Endothelial cell of umbilical vein (primary cell): ENCODE measurements around the gene BCAS3.

ENCODE experiments used
- EZH2 ChIP-seq: IDR thresholded peaks from 2 replicates; pipeline ENCODE4 v1.6.1; 2012; ENCODE audit warnings: borderline replicate concordance, low read depth, mild to moderate bottlenecking, moderate library complexity, low read length, inconsistent platforms; ENCODE audit not compliant: severe bottlenecking
- FOS ChIP-seq: IDR thresholded peaks from 2 replicates; pipeline ENCODE4 v1.6.1; 2011; ENCODE audit warnings: mild to moderate bottlenecking, low read length, moderate library complexity, borderline replicate concordance; ENCODE audit not compliant: insufficient read depth
- POLR2A ChIP-seq: IDR thresholded peaks from 2 replicates; pipeline ENCODE4 v1.6.1; 2012; ENCODE audit warnings: low read depth, mild to moderate bottlenecking, control low read depth, low read length
- POLR2AphosphoS5 ChIP-seq: IDR thresholded peaks from 2 replicates; pipeline ENCODE4 v1.6.1; 2012; ENCODE audit warnings: low read depth, mild to moderate bottlenecking, control low read depth, low read length, moderate library complexity; ENCODE audit not compliant: insufficient read depth
- TF ChIP-seq, protein P1 (sequence below), 2 donors: IDR thresholded peaks; 1 replicate in 1 of 2; 2 replicates in 1 of 2; pipeline ENCODE4 v1.5.1; 2011; ENCODE audit warnings: low read length in 2 of 2, mild to moderate bottlenecking in 2 of 2, moderate library complexity in 2 of 2, control low read depth in 1 of 2, inconsistent platforms in 1 of 2, low read depth in 1 of 2; ENCODE audit not compliant: insufficient read depth in 1 of 2; ENCODE audit errors: extremely low read depth in 1 of 2
- TF ChIP-seq, protein P2 (sequence below): IDR thresholded peaks from 2 replicates; pipeline ENCODE4 v1.6.1; 2011; ENCODE audit not compliant: insufficient read depth, insufficient read length

DNA sequence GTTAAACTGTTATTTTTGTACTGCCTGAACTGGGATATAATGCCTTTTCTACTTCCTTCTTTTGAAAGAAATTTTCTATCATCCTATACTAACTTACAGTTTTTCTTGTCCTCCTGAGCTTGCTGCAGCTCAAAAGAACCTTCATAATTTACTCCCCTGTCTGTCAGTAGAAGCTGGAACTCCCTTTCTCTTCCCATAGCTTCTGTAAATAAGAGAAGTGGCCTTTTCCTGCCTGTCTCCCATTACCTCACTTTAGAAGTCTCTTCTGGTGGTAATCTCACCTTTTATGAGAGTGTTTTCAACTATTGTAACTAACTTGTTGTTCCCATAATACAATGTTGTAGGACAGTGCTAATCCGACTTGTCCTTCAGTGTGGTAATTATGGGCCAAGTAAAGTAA, 475.2 kb downstream of the BCAS3 start:
- TF ChIP-seq, protein P1, sequence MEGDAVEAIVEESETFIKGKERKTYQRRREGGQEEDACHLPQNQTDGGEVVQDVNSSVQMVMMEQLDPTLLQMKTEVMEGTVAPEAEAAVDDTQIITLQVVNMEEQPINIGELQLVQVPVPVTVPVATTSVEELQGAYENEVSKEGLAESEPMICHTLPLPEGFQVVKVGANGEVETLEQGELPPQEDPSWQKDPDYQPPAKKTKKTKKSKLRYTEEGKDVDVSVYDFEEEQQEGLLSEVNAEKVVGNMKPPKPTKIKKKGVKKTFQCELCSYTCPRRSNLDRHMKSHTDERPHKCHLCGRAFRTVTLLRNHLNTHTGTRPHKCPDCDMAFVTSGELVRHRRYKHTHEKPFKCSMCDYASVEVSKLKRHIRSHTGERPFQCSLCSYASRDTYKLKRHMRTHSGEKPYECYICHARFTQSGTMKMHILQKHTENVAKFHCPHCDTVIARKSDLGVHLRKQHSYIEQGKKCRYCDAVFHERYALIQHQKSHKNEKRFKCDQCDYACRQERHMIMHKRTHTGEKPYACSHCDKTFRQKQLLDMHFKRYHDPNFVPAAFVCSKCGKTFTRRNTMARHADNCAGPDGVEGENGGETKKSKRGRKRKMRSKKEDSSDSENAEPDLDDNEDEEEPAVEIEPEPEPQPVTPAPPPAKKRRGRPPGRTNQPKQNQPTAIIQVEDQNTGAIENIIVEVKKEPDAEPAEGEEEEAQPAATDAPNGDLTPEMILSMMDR (IDR thresholded peaks at IDR 0.05; ENCODE audit: extremely low read depth in 1 of 2, insufficient read depth in 1 of 2, low read depth in 1 of 2, low read length in 2 of 2): no peak
- TF ChIP-seq POLR2AphosphoS5: no peak
- TF ChIP-seq, protein P2, sequence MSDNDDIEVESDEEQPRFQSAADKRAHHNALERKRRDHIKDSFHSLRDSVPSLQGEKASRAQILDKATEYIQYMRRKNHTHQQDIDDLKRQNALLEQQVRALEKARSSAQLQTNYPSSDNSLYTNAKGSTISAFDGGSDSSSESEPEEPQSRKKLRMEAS: no peak
- no peak for TF ChIP-seq EZH2
- TF ChIP-seq FOS: no peak
- TF ChIP-seq POLR2A: no peak
